ENCODE data around the gene LUC7L3. TPM values are rescaled to one million over a fixed set of nuclear protein-coding genes. Genes with fewer than 3 reads are reported as not detected.

The LUC7L3 gene
- total and polyA plus RNA-seq, 8 donors = 63.4 to 1,211 (median 208) TPM

DNA sequence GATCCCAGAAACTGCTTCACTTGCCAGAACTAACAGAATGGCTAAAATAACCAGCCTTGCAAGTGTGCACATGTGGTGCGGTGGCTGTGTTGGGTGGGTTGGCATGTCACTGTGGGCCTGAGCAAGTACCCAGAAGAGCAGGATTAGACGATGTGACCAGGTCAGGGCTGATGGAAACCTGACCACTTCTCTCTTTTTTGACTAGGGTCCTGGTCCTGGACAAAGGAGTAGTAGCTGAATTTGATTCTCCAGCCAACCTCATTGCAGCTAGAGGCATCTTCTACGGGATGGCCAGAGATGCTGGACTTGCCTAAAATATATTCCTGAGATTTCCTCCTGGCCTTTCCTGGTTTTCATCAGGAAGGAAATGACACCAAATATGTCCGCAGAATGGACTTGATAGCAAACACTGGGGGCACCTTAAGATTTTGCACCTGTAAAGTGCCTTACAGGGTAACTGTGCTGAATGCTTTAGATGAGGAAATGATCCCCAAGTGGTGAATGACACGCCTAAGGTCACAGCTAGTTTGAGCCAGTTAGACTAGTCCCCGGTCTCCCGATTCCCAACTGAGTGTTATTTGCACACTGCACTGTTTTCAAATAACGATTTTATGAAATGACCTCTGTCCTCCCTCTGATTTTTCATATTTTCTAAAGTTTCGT, 28.4 kb upstream of the LUC7L3 start:
- peak in 1 of 2 donors; percentile 63 for DNase-seq
- no peak for TF ChIP-seq POLR2AphosphoS5 (IDR thresholded peaks at IDR 0.05)
- Histone ChIP-seq H3K27ac (peak overlapping the region; percentile 79 to 95 (median 86)), H3K36me3 (peaks cover 8 to 31% (median 25%) of the 10 kb centered on the region in 4 donors), H3K4me3 (no peak overlapping the region), H3K9me3 (no peaks in the 10 kb centered on the region), H3K27me3 (no peaks in the 10 kb centered on the region), H3K4me1 (peaks cover 76 to 99% (median 92%) of the 10 kb centered on the region in 4 donors)
- intact Hi-C loops (cut with DNase I; ENCODE audit: low total_unique reads) = no loop called here
- 31 to 48% (median 37%) methylated on average over 9 of the region's 9 CpGs for WGBS, 5 donors

DNA sequence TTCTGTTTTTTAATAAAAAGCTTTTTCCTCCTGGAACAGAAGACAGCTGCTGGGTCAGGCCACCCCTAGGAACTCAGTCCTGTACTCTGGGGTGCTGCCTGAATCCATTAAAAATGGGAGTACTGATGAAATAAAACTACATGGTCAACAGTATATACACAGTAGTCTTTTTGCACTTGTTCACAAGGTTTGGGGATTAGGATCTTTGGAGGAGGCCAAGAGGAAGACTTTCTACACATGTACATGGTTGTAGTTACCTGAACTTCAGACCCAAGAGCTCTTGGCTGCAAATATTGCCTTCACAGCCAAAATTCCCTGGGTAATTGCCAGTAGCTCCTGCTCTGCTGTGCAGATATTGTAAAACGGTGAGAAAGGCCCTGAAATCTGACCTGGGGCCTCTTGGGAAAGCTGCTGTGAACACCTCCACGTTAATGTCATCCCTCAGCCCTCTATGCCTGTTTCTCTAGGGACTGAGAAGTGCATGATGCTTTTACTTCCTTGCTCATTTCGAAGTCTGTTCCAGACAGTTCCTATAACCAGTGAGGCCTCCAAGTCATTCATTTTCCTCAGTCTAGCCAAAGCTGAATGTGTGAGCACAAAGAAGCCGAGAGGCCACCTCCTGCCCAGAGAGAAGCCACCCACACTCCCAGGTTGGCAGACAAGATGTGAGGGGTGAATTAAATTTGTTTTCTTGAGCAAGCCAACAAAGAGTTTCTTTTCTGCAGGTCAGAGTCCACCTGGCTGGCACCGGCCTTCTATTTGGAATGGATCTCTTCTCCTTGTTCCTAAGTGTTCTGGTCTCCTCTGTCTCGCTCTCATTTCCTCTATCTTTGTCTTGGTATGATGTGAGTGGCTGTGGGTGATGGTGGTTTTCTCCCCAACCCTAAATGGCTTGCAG, 27.6 kb upstream of the LUC7L3 start:
- peaks cover 15 to 39% (median 33%) of the 10 kb centered on the region in 4 donors for H3K36me3 ChIP-seq
- whole genome bisulfite sequencing, 5 donors = 30 to 52% (median 35%) methylated on average over 6 of the region's 6 CpGs
- H3K4me1 ChIP-seq = peaks cover 68 to 99% (median 85%) of the 10 kb centered on the region in 4 donors
- intact Hi-C loops (cut with DNase I; ENCODE audit: low total_unique reads) = no loop called here
- peak; percentile 60 to 82 for DNase-seq
- H3K9me3 ChIP-seq = no peaks in the 10 kb centered on the region
- H3K27me3 ChIP-seq = no peaks in the 10 kb centered on the region
- H3K4me3 ChIP-seq = no peak overlapping the region
- TF ChIP-seq, protein P1, sequence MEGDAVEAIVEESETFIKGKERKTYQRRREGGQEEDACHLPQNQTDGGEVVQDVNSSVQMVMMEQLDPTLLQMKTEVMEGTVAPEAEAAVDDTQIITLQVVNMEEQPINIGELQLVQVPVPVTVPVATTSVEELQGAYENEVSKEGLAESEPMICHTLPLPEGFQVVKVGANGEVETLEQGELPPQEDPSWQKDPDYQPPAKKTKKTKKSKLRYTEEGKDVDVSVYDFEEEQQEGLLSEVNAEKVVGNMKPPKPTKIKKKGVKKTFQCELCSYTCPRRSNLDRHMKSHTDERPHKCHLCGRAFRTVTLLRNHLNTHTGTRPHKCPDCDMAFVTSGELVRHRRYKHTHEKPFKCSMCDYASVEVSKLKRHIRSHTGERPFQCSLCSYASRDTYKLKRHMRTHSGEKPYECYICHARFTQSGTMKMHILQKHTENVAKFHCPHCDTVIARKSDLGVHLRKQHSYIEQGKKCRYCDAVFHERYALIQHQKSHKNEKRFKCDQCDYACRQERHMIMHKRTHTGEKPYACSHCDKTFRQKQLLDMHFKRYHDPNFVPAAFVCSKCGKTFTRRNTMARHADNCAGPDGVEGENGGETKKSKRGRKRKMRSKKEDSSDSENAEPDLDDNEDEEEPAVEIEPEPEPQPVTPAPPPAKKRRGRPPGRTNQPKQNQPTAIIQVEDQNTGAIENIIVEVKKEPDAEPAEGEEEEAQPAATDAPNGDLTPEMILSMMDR (IDR thresholded peaks at IDR 0.05) = no peak
- TF ChIP-seq EP300 (IDR thresholded peaks at IDR 0.05) (no peak), POLR2AphosphoS5 (IDR thresholded peaks at IDR 0.05) (peak in 2 of 3 donors; percentile 20 to 33), POLR2A (IDR thresholded peaks at IDR 0.05) (no peak)
- peak overlapping the region; percentile 79 to 95 (median 86) for H3K27ac ChIP-seq

DNA sequence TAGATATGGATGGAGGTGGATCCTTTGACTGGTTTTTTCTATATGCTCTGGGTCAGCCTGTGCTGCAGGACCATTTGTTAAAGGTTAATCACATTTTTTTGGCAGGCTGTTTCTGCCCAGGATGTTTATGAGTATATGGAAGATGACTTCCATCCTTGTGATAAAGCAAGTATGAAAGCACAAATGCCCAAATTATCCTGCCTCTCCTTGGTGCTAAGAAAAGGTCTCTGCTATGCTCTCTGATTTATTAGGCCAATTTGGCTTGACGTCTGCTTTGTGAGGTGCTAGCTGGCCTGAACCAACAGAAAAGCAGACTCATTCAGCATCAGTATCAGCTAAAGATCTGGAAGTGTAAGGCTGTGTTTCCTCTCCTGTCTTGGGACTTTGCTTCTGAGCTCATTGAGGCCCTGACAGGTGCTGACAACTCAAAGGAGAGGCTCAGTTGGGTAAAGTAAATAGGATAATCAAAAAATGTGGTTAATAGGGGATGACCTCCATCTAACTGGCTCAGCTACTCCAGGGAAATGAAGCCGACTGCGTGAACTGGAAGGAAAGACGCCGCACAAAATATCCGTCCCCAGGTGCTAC, 26.9 kb upstream of the LUC7L3 start:
- TF ChIP-seq POLR2AphosphoS5 (IDR thresholded peaks at IDR 0.05) = peak in 2 of 3 donors; percentile 44 to 65
- TF ChIP-seq POLR2A (IDR thresholded peaks at IDR 0.05) = no peak
- Histone ChIP-seq H3K4me1 (peaks cover 62 to 99% (median 81%) of the 10 kb centered on the region in 4 donors), H3K4me3 (no peak overlapping the region), H3K27me3 (no peaks in the 10 kb centered on the region), H3K9me3 (no peaks in the 10 kb centered on the region), H3K36me3 (peaks cover 22 to 47% (median 41%) of the 10 kb centered on the region in 4 donors), H3K27ac (peak overlapping the region; percentile 79 to 95 (median 86))
- intact Hi-C loops (cut with DNase I; ENCODE audit: low total_unique reads) = no loop called here
- peak in 1 of 2 donors; percentile 71 for DNase-seq
- 31 to 53% (median 50%) methylated on average over 6 of the region's 6 CpGs for WGBS, 5 donors

DNA sequence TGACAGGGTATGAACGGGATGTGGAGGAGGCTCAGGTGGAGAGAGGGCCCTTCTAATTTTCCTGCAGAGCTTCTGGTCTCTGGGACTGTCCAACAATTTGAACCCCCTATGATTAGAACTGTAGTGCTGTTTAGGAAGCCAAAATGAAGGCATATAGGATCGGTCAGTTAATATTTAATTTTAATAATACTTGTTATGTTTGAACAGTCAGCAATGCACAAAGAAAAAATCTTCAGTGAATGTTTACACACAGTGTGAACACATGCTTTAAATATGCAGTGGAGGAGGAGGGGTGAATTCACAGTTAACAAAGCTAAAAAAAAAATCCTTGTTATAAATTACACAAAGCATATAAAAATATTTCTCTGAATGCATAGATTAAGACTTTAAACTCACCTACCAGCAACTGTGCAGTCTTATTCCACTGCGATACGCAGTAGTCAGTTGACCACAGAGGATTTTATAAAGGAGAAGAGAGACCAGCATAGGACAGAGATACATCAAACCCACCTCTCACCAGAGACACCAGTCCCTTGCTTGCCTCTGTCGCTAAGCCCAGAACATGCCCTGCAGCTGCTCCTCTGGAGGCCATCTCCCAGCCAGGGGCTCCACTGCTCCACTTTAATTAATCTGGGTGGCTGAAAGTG, 26.2 kb upstream of the LUC7L3 start:
- TF ChIP-seq POLR2A (IDR thresholded peaks at IDR 0.05) = no peak
- TF ChIP-seq POLR2AphosphoS5 (IDR thresholded peaks at IDR 0.05) = peak in 1 of 3 donors; percentile 27
- Histone ChIP-seq H3K4me3 (no peak overlapping the region), H3K27me3 (no peaks in the 10 kb centered on the region), H3K36me3 (peaks cover 25 to 52% (median 45%) of the 10 kb centered on the region in 4 donors), H3K4me1 (peaks cover 63 to 99% (median 81%) of the 10 kb centered on the region in 4 donors), H3K27ac (peak overlapping the region; percentile 82 to 95 (median 87)), H3K9me3 (no peaks in the 10 kb centered on the region)
- peak in 1 of 2 donors; percentile 83 for DNase-seq
- intact Hi-C loops (cut with DNase I; ENCODE audit: low total_unique reads) = no loop called here
- 29 to 54% (median 35%) methylated on average over 5 of the region's 5 CpGs for WGBS, 5 donors

DNA sequence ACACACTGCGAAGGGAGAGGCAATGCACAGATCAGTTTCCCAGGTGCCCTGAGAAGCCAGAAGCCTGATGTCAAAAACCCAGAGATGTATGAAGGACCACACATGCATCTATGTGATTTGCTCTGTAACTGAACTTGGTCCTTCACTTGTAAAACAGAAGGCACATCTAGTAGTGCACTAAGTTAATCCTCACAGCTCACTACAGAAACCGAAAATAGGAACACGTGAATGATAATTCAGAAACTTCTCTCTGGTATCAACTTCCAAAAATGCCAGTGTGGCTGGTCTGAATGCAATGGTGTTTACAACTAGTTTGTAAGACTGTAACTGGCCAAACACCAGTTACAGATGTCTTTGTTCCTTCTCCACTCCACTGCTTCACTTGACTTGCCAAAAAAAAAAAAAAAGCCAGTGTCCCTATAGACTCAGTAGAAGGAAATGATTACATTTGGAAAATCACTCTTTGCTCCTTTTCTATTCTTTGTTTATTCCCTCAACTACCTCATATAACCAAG, 23.0 kb upstream of the LUC7L3 start:
- Histone ChIP-seq H3K9me3 (no peaks in the 10 kb centered on the region), H3K4me1 (peaks cover 37 to 92% (median 59%) of the 10 kb centered on the region in 4 donors), H3K4me3 (no peak overlapping the region), H3K36me3 (peaks cover 47 to 76% (median 69%) of the 10 kb centered on the region in 4 donors), H3K27ac (peak overlapping the region in 4 of 5 donors; percentile 52 to 95 (median 88)), H3K27me3 (no peaks in the 10 kb centered on the region)
- 57 to 74% (median 72%) methylated on average over 3 of the region's 3 CpGs for WGBS, 5 donors
- intact Hi-C loops (cut with DNase I; ENCODE audit: low total_unique reads) = loop anchor here (5.0 kb wide), 1 partner anchor 149 kb away; the partner anchor contains the start of gene SPATA20
- TF ChIP-seq EP300 (IDR thresholded peaks at IDR 0.05) (no peak), POLR2A (IDR thresholded peaks at IDR 0.05) (no peak), POLR2AphosphoS5 (IDR thresholded peaks at IDR 0.05) (no peak)
- TF ChIP-seq, protein P1 (IDR thresholded peaks at IDR 0.05) = no peak
- DNase-seq = no peak

All from stomach (tissue), 9 donors.